HEK293T (cell line): ENCODE measurements around the gene PLCB4.

Experiments used
- CTCF ChIA-PET: fragments of 350-600 bp; formaldehyde crosslinking; extraction: SDS; loops from one replicate; lab custom pipeline; 2021; ENCODE audit warnings: antibody characterized with exemption, inconsistent platforms; lab: Yijun Ruan, JAX
- POLR2A ChIA-PET: fragments of 350-600 bp; formaldehyde crosslinking; extraction: SDS; loops from one replicate; lab custom pipeline; 2020; ENCODE audit warnings: antibody characterized with exemption, inconsistent platforms; lab: Yijun Ruan, JAX
- DNase-seq: peaks from one replicate; pipeline ENCODE4 v3.0.0; 2012; ENCODE audit warnings: mixed read lengths; ENCODE audit errors: extremely low spot score
- ARNT ChIP-seq: fragments of 450-650 bp; IDR thresholded peaks from 2 replicates; pipeline ENCODE4 v1.6.1; 2017; ENCODE audit warnings: mild to moderate bottlenecking
- BHLHE40 ChIP-seq: fragments of 450-650 bp; IDR thresholded peaks from 2 replicates; pipeline ENCODE4 v1.6.1; 2016; ENCODE audit warnings: mild to moderate bottlenecking, moderate library complexity, borderline replicate concordance
- CTBP1 ChIP-seq: fragments of 450-650 bp; IDR thresholded peaks from 2 replicates; pipeline ENCODE4 v1.6.1; 2016; ENCODE audit warnings: borderline replicate concordance
- ELF4 ChIP-seq: fragments of 450-650 bp; IDR thresholded peaks from 2 replicates; pipeline ENCODE4 v1.6.1; 2017; ENCODE audit warnings: antibody characterized with exemption
- FOXA1 ChIP-seq: fragments of 450-650 bp; IDR thresholded peaks from 2 replicates; pipeline ENCODE4 v1.6.1; 2016; ENCODE audit warnings: mild to moderate bottlenecking
- FOXK2 ChIP-seq: fragments of 450-650 bp; IDR thresholded peaks from 2 replicates; pipeline ENCODE4 v1.6.1; 2016; ENCODE audit warnings: mild to moderate bottlenecking
- FOXM1 ChIP-seq: fragments of 450-650 bp; IDR thresholded peaks from 2 replicates; pipeline ENCODE4 v1.6.1; 2017; ENCODE audit warnings: mild to moderate bottlenecking, borderline replicate concordance
- HDGF ChIP-seq: fragments of 450-650 bp; IDR thresholded peaks from 2 replicates; pipeline ENCODE4 v1.6.1; 2017; ENCODE audit warnings: antibody characterized with exemption, borderline replicate concordance
- L3MBTL2 ChIP-seq: fragments of 450-650 bp; conservative IDR thresholded peaks from 2 replicates; pipeline ENCODE4 v1.6.1; 2016; ENCODE audit warnings: mild to moderate bottlenecking
- LEF1 ChIP-seq: fragments of 450-650 bp; IDR thresholded peaks from 2 replicates; pipeline ENCODE4 v1.6.1; 2017; ENCODE audit warnings: mild to moderate bottlenecking, borderline replicate concordance
- NFRKB ChIP-seq: fragments of 450-650 bp; IDR thresholded peaks from 2 replicates; pipeline ENCODE4 v1.6.1; 2016; ENCODE audit warnings: mild to moderate bottlenecking, moderate library complexity
- PKNOX1 ChIP-seq: fragments of 450-650 bp; IDR thresholded peaks from 2 replicates; pipeline ENCODE4 v1.6.1; 2016
- SP1 ChIP-seq: fragments of 450-650 bp; IDR thresholded peaks from 2 replicates; pipeline ENCODE4 v1.6.1; 2017
- SUZ12 ChIP-seq: fragments of 450-650 bp; IDR thresholded peaks from 2 replicates; pipeline ENCODE4 v1.6.1; 2016; ENCODE audit warnings: mild to moderate bottlenecking
- TARDBP ChIP-seq: fragments of 450-650 bp; IDR thresholded peaks from 2 replicates; pipeline ENCODE4 v1.6.1; 2016
- ZNF384 ChIP-seq: fragments of 450-650 bp; IDR thresholded peaks from 2 replicates; pipeline ENCODE4 v1.6.1; 2016

The PLCB4 gene

GRCh38 chr20:9160757-9161156 lies 91.9 kb downstream of the PLCB4 start:
- no peak for DNase-seq
- ChIA-PET CTCF (no interaction called here), POLR2A (no interaction called here)
- TF ChIP-seq CTBP1, result no peak

GRCh38 chr20:9161311-9161710 lies 92.4 kb downstream of the PLCB4 start:
- ChIA-PET CTCF (no interaction called here), POLR2A (no interaction called here)
- DNase-seq, result no peak
- TF ChIP-seq NFRKB (no peak), ELF4 (no peak), TARDBP (no peak), PKNOX1 (no peak), FOXM1 (no peak), FOXA1 (no peak), SUZ12 (no peak), HDGF (no peak)

- DNase-seq, result no peak
- POLR2A ChIA-PET, result no interaction called here
- CTCF ChIA-PET, result no interaction called here
- TF ChIP-seq L3MBTL2 (no peak), LEF1 (no peak), ARNT (no peak), TARDBP (no peak), NFRKB (no peak), SUZ12 (no peak), FOXM1 (no peak), SP1 (no peak), ELF4 (no peak), BHLHE40 (no peak), HDGF (no peak), CTBP1 (no peak), PKNOX1 (no peak), FOXA1 (no peak)
These were observed 94.4 kb downstream of the PLCB4 start for GRCh38 chr20:9163251-9163650.

GRCh38 chr20:9163995-9164394 lies 95.1 kb downstream of the PLCB4 start:
- CTCF ChIA-PET, result no interaction called here
- DNase-seq, result no peak
- POLR2A ChIA-PET, result no interaction called here
- no peak for TF ChIP-seq HDGF

- ChIA-PET CTCF (interaction anchor here (0.6 kb wide), 1 partner anchor 157 kb away, joined by 3 read pairs; no protein-coding TSS in a partner anchor), POLR2A (no interaction called here)
- TF ChIP-seq L3MBTL2 (no peak), HDGF (no peak), ZNF384 (no peak), TARDBP (no peak), CTBP1 (no peak), ELF4 (no peak), BHLHE40 (no peak)
- no peak for DNase-seq
These were observed 96.4 kb downstream of the PLCB4 start for GRCh38 chr20:9165261-9165660.

- DNase-seq, result peak; percentile 7
- ChIA-PET POLR2A (no interaction called here), CTCF (no interaction called here)
These were observed 97.4 kb downstream of the PLCB4 start for GRCh38 chr20:9166153-9166780.

GRCh38 chr20:9169409-9169808 lies 100.5 kb downstream of the PLCB4 start:
- POLR2A ChIA-PET, result no interaction called here
- TF ChIP-seq TARDBP (no peak), SP1 (no peak), PKNOX1 (no peak)
- DNase-seq, result no peak
- CTCF ChIA-PET, result no interaction called here

More at GRCh38 chr20:9166153-9166780, 97.4 kb downstream of the PLCB4 start:
- TF ChIP-seq L3MBTL2, result no peak
- TF ChIP-seq SUZ12, result no peak
- no peak for TF ChIP-seq BHLHE40
- TF ChIP-seq CTBP1, result no peak

GRCh38 chr20:9172851-9173250 lies 104.0 kb downstream of the PLCB4 start:
- POLR2A ChIA-PET, result interaction anchor here (0.7 kb wide), 1 partner anchor 122 kb away, joined by 3 read pairs; no protein-coding TSS in a partner anchor
- DNase-seq, result no peak
- TF ChIP-seq BHLHE40 (no peak), CTBP1 (no peak), ARNT (no peak), NFRKB (no peak), TARDBP (no peak), FOXK2 (no peak), SUZ12 (no peak), LEF1 (no peak), ELF4 (no peak), FOXA1 (no peak), FOXM1 (no peak), SP1 (no peak)
- CTCF ChIA-PET, result no interaction called here
